ENCODE results near the gene TGM1.

- TF ChIP-seq CTCF (conservative IDR thresholded peaks at IDR 0.05; ENCODE audit: low read length) (no peak), EZH2phosphoT487 (IDR thresholded peaks at IDR 0.05; ENCODE audit: borderline replicate concordance) (no peak)
These were observed 30.8 kb downstream of the TGM1 start, which contains the start of gene NEDD8 for GRCh38 chr14:24232121-24232644.

All from Loucy (cell line).